DOHH2 (cell line): ENCODE measurements around the gene CYB5A.

Experiments used
- H3F3A ChIP-seq: fragments of 200-600 bp; sonication (generic), shearing (Covaris generic); 2 replicates; pipeline ENCODE4 v1.6.0; 2016; ENCODE audit warnings: antibody characterized with exemption, mild to moderate bottlenecking; ENCODE audit not compliant: control insufficient read depth, insufficient read depth
- H3K27ac ChIP-seq: fragments of 200-600 bp; sonication (generic); 2 replicates; pipeline ENCODE4 v1.5.1; 2014; ENCODE audit warnings: low read depth, mild to moderate bottlenecking, low read length, moderate library complexity
- H3K27me3 ChIP-seq: fragments of 200-600 bp; sonication (generic); 2 replicates; pipeline ENCODE4 v1.6.1; 2014; ENCODE audit warnings: mild to moderate bottlenecking, low read length, mixed read lengths; ENCODE audit not compliant: control insufficient read depth
- H3K36me3 ChIP-seq: fragments of 200-600 bp; sonication (generic); 2 replicates; pipeline ENCODE4 v1.6.1; 2014; ENCODE audit warnings: mild to moderate bottlenecking, low read length, moderate library complexity, mixed read lengths; ENCODE audit not compliant: control insufficient read depth
- H3K4me1 ChIP-seq: fragments of 200-600 bp; sonication (generic); 2 replicates; pipeline ENCODE4 v1.6.1; 2014; ENCODE audit warnings: mild to moderate bottlenecking, low read length, mixed read lengths; ENCODE audit not compliant: control insufficient read depth
- H3K4me2 ChIP-seq: fragments of 200-600 bp; sonication (generic); 2 replicates; pipeline ENCODE4 v1.6.0; 2014; ENCODE audit warnings: mild to moderate bottlenecking, low read length, moderate library complexity
- H3K4me3 ChIP-seq: fragments of 200-600 bp; sonication (generic); 2 replicates; pipeline ENCODE4 v1.5.1; 2014; ENCODE audit warnings: mild to moderate bottlenecking, low read length, mixed read lengths
- H3K79me2 ChIP-seq: fragments of 200-600 bp; sonication (generic); 2 replicates; pipeline ENCODE4 v1.6.1; 2014; ENCODE audit warnings: mild to moderate bottlenecking, low read length, mixed read lengths; ENCODE audit not compliant: control insufficient read depth
- H3K9me2 ChIP-seq: fragments of 200-600 bp; sonication (generic); replicated peaks from 2 replicates; pipeline ENCODE4 v1.6.1; 2014; ENCODE audit warnings: mild to moderate bottlenecking, low read length, mixed read lengths; ENCODE audit not compliant: control insufficient read depth
- H3K9me3 ChIP-seq: fragments of 200-600 bp; sonication (generic); 2 replicates; pipeline ENCODE4 v1.6.1; 2014; ENCODE audit warnings: antibody characterized with exemption, low read length, mixed read lengths; ENCODE audit not compliant: control insufficient read depth, insufficient read depth
- H4K20me1 ChIP-seq: fragments of 200-600 bp; sonication (generic); 2 replicates; pipeline ENCODE4 v1.6.0; 2014; ENCODE audit warnings: low read depth, mild to moderate bottlenecking, antibody characterized with exemption, low read length, moderate library complexity; ENCODE audit not compliant: control insufficient read depth, insufficient read depth
- EZH2phosphoT487 ChIP-seq: fragments of 200-600 bp; sonication (generic); IDR thresholded peaks from 2 replicates; pipeline ENCODE4 v1.6.1; 2017; ENCODE audit warnings: borderline replicate concordance, mild to moderate bottlenecking, antibody characterized with exemption, low read length, moderate library complexity, mixed read lengths
- TF ChIP-seq, protein P1 (sequence below): fragments of 200-600 bp; sonication (generic); IDR thresholded peaks from one replicate; pipeline ENCODE4 v1.5.1; 2014; ENCODE audit warnings: antibody characterized with exemption, mild to moderate bottlenecking, low read depth, low read length; ENCODE audit not compliant: poor library complexity, severe bottlenecking

CYB5A gene

GRCh38 chr18:74257083-74257482 is 34.7 kb downstream of the CYB5A start:
- Histone ChIP-seq H3F3A (no peaks in the 10 kb centered on the region), H3K27ac (no peak overlapping the region), H3K9me2 (no peaks in the 10 kb centered on the region), H3K36me3 (no peaks in the 10 kb centered on the region), H3K4me2 (no peak overlapping the region), H3K4me1 (no peaks in the 10 kb centered on the region), H3K9me3 (no peaks in the 10 kb centered on the region), H3K4me3 (no peak overlapping the region), H3K27me3 (no peaks in the 10 kb centered on the region), H4K20me1 (no peaks in the 10 kb centered on the region), H3K79me2 (no peaks in the 10 kb centered on the region)
- no peak for TF ChIP-seq EZH2phosphoT487
- TF ChIP-seq, protein P1, sequence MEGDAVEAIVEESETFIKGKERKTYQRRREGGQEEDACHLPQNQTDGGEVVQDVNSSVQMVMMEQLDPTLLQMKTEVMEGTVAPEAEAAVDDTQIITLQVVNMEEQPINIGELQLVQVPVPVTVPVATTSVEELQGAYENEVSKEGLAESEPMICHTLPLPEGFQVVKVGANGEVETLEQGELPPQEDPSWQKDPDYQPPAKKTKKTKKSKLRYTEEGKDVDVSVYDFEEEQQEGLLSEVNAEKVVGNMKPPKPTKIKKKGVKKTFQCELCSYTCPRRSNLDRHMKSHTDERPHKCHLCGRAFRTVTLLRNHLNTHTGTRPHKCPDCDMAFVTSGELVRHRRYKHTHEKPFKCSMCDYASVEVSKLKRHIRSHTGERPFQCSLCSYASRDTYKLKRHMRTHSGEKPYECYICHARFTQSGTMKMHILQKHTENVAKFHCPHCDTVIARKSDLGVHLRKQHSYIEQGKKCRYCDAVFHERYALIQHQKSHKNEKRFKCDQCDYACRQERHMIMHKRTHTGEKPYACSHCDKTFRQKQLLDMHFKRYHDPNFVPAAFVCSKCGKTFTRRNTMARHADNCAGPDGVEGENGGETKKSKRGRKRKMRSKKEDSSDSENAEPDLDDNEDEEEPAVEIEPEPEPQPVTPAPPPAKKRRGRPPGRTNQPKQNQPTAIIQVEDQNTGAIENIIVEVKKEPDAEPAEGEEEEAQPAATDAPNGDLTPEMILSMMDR, result no peak

GRCh38 chr18:74256190-74256589 is 35.6 kb downstream of the CYB5A start:
- Histone ChIP-seq H3K27ac (no peak overlapping the region), H4K20me1 (no peaks in the 10 kb centered on the region), H3K27me3 (no peaks in the 10 kb centered on the region), H3K4me3 (no peak overlapping the region), H3F3A (no peaks in the 10 kb centered on the region), H3K4me2 (no peak overlapping the region), H3K9me2 (no peaks in the 10 kb centered on the region), H3K9me3 (no peaks in the 10 kb centered on the region), H3K36me3 (no peaks in the 10 kb centered on the region), H3K79me2 (no peaks in the 10 kb centered on the region), H3K4me1 (no peaks in the 10 kb centered on the region)
- no peak for TF ChIP-seq EZH2phosphoT487
- TF ChIP-seq, protein P1, result no peak

- H3K79me2 ChIP-seq, result no peaks in the 10 kb centered on the region
- H3K4me1 ChIP-seq, result no peaks in the 10 kb centered on the region
- no peak overlapping the region for H3K4me3 ChIP-seq
- H3F3A ChIP-seq, result no peaks in the 10 kb centered on the region
- H3K27ac ChIP-seq, result no peak overlapping the region
- H3K9me3 ChIP-seq, result no peaks in the 10 kb centered on the region
- TF ChIP-seq, protein P1, result no peak
- TF ChIP-seq EZH2phosphoT487, result no peak
- no peaks in the 10 kb centered on the region for H4K20me1 ChIP-seq
- no peak overlapping the region for H3K4me2 ChIP-seq
- no peaks in the 10 kb centered on the region for H3K36me3 ChIP-seq
- H3K27me3 ChIP-seq, result no peaks in the 10 kb centered on the region
- H3K9me2 ChIP-seq, result no peaks in the 10 kb centered on the region
These were observed 36.6 kb downstream of the CYB5A start for GRCh38 chr18:74255131-74255616.

DNA sequence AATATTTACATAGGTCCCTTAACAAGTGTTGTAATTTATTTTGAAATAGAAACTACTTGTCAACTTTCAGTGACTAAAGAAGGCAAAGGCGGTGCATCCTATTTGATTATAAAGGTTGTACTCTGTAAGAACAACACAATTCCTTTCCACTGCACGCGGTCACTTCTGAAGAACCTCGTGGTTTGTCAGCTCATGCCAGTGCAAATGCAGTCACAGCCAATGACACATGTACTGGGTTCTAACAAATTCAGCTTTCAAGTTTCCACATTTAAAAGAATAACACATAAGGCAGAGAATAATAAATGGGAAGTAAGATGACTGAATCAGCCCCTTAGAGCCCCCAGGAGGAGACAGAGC is 39.7 kb downstream of the CYB5A start:
- no peaks in the 10 kb centered on the region for H3K9me3 ChIP-seq
- no peaks in the 10 kb centered on the region for H4K20me1 ChIP-seq
- no peak overlapping the region for H3K27ac ChIP-seq
- no peaks in the 10 kb centered on the region for H3K79me2 ChIP-seq
- no peaks in the 10 kb centered on the region for H3F3A ChIP-seq
- TF ChIP-seq EZH2phosphoT487, result no peak
- TF ChIP-seq, protein P1, result no peak
- H3K36me3 ChIP-seq, result no peaks in the 10 kb centered on the region
- no peaks in the 10 kb centered on the region for H3K9me2 ChIP-seq
- no peak overlapping the region for H3K4me3 ChIP-seq
- peaks cover 6% of the 10 kb centered on the region; the same call in 1 of the 2 replicates for H3K4me1 ChIP-seq
- H3K4me2 ChIP-seq, result no peak overlapping the region
- no peaks in the 10 kb centered on the region for H3K27me3 ChIP-seq
